HG02763 (cell line): ENCODE data around the gene AGBL3.
"Not testable (repeated sequence)": the region's sequence is repeated elsewhere in the genome, so short reads cannot be mapped to it uniquely, and the experiment has no call there.

Source experiments
- ATAC-seq: cut with Tn5 transposase; IDR thresholded peaks from one replicate; pipeline ENCODE4 v1.9.1; 2021; ENCODE audit warnings: mild to moderate bottlenecking, moderate library complexity; ENCODE audit not compliant: unreplicated experiment

AGBL3 gene

DNA sequence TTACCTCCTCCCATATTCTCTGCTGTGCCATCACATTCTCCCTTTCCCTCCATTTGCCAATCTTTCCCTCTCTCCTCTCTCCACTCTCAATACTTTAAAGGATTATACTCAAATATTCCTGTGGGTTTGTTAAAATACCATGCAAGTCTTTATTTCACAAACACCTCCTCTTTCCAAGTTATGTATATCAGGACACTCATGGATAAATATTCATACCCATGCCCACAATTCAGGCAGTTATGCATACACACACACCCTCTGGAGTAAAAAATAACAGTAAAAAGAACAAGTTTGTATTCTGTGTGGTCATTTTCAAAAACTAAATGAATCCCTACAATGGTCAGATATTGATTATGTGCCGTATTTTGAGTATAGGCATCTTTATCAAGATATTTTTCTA, 88.2 kb downstream of the AGBL3 start:
- no peak for ATAC-seq

DNA sequence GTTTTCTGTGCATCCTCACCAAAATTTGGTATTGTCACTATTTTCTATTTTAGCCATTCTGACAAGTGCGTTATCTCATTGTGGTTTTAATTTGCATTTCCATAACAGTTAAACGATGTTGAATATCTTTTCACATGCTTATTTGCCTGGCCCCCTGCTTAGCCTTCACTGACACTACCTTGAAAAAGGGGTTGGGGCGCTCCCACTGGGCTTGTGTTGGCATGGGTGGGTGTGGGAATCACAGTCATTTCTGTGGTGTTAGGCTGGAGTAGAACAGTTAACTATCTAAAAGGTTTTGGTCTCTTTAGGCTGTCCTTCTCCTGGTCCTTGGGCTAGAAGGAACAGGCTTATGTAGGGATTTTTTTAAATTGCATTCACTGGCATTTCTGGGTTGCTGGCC, 89.4 kb downstream of the AGBL3 start:
- no peak for ATAC-seq

DNA sequence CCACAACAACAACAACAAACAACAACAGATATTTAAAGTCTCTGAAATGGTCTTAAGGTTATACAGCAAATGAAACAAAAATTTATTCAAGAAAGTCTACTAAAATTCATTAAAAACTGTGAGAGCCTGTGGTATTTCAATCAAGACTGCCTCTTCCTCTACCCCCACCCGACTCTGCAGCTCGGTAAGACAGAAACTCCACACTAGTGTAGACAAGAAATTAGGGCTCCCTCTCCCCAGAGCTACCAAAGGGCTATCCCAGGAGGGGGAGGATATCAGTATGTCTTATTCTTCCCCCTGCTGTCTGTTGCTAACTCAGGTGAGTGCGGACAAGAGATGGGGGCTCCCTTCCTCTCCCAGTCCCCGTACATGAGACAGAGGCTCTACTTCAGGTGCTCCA, 90.6 kb downstream of the AGBL3 start:
- ATAC-seq, result no peak

DNA sequence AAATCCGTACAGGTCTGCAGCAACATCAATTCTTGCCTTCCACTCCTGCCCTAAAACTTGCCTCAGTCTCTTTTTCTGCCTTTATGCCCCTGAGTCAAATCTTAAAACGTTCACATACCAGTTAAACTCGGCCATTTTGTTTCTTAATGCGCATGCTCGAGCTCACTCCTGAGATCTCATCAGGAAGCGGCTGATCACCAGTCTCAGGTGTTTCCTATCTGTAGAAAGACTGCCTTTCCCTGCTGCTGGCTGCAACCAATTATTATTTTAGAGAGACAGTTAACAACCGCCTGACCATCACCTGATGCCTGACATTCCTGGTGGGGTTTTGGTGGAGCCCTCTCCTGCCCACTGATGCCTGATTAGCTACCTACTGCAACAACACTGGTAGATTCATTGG, 91.3 kb downstream of the AGBL3 start:
- ATAC-seq, result no peak

DNA sequence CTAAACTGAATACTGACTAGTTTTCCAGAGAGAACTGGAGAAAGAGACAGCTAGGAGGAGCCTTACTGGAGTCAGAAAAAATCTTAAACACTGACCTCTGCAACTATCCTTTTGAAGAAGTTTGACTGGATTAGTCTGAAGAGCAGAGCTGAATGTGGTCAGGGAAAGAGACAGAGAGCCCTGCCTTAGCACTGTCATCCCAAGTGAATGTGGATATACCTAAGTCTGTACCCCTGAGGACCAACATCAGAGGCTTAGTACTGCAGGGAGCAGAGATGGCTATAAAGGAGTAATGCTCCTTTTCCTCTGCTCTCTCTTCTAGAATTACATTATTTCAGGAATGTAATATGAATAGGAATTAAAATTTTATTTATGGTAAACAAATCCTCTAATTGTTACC, 91.7 kb downstream of the AGBL3 start:
- no peak for ATAC-seq

DNA sequence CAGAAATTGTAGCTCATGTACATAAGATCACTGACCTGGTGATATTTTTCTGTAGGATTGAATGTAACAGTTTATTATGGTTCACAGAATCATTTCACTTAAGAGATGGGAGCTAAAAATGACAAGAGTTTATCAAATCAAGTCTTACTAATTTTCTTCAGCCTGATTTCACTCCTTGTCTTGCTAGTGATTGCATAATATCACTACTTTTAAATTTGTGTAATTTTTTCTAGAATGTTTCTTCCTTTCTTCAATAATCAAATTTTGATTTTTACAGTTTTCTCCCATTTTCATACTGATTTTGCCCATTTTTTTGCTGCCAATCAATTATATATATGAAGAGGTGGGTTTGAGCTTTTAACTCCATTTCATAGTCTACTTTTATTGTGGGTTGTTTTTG, 92.8 kb downstream of the AGBL3 start:
- no peak for ATAC-seq

DNA sequence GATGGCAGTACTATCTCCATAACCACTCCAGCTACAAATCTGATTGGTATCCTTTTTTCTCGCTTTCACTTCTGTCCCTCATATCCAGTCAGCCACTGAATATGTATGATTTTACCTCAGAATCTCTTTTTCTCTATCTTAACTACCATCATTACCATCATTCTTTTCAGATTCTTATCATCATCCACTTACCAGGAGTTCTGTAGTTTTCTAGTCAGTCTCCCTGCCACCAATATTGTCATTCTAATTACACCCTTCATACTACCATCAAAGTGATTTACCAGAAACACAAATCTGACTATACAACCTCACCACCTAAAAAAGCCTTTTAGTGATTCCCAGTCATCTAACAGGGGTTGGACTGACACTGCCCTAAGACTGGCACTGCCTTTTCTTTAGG, 96.7 kb downstream of the AGBL3 start:
- no peak for ATAC-seq

DNA sequence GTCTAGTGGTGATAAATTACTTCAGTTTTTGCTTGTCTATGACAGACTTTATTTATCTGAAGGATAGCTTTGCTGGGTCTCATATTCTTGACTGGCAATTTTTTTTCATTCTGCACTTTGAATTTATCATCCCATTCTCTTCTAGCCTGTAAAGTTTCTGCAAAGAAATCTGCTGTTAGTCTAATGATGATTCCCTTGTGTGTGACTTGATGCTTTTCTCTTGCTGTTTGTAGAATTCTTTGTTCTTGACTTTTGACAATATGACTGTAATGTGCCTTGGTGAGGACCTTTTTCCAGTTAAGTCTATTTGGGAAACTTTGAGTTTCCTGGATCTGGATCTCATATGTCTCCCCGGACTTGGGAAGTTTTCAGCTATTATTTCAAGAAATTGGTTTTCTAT, 102.3 kb downstream of the AGBL3 start:
- no peak for ATAC-seq

DNA sequence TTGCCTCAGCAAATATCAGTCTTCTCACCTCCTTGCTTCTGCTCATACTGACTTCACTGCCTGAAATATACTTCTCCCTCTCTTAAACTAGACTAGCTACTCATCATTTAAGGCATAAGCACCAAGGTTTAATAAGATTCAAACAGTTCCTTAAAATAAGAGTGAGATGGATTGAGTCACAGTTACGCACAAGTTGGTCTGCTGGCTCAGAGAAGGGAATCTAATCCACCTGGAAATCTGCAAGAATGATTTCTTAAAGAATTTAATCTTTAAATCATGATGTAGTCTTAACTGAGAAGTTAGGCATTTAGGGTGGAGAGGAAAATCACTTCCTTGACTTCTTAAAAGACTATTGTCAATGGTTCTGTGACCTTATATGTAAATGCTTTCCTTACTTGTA, 105.4 kb downstream of the AGBL3 start:
- no peak for ATAC-seq

DNA sequence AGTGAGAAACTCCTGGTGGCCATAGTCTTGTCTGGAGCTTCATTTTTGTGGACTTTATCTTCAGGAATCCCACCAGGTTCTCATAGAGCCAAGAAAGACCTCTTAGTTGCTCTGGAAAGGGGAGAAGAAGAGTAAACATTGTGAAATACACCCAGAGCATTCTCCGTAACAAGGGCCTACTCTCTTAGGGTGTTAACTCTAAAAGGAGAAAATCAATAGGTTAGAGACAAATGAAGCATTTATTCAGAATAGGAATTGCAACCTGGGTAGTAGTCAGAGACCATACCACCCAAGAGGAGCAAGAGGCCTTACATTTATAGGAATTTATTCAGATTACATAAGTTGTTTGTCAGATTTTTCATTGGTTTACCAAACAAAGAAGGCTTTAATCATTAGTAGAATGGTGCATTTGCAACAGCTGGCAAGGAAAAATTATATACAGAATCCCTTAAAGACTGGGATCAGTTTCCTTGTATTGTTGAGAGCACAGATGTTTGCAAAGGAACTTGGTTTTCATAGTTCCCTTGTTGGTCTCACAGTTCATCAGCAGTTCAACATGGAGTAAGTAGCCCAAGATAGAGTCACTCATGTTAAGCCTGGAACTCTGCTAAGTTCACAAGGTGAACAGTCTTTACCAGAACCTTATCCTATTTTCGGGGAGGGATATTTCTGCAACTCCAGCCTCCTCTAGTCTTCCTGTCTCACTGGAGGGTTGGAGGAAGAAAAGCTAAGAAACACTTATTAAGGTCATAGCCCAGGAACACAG, 108.3 kb downstream of the AGBL3 start:
- no peak for ATAC-seq

DNA sequence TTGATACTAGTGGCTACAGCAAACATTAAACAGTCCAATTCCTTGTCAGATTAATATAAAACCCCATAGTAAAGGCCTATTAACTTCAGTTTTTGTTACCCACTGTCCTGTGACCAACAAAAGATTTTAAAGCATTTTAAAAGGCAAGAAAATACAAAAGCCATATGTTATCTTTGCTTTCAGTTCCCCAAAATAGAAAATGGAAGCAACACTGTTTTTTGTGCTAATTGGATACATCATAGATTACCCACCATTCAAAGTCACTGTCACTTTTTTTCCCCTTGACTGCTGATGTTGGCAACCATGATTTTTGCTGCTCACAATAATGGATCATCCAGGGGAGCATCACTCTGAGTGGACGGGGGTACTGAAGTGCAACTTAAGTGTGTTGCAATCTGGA, 109.1 kb downstream of the AGBL3 start:
- no peak for ATAC-seq

DNA sequence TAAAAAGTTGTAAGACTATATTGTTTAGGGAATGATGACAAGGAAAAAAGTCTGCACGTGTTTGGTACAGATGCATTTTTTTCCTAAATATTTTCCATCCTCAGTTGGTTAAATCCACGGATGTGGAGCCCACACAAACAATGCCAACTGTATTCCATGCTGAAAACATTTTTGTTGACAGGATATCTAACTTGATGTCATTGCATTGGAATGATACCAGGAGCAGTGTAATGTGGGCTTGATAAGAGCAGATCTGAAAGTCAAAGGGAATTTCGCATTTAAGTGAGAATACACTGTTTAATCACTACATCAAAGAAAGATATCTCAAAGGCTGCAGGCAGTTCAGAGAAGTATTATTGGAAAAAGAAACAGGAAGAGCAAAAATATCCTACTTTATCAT, 112.1 kb downstream of the AGBL3 start:
- ATAC-seq, result no peak

DNA sequence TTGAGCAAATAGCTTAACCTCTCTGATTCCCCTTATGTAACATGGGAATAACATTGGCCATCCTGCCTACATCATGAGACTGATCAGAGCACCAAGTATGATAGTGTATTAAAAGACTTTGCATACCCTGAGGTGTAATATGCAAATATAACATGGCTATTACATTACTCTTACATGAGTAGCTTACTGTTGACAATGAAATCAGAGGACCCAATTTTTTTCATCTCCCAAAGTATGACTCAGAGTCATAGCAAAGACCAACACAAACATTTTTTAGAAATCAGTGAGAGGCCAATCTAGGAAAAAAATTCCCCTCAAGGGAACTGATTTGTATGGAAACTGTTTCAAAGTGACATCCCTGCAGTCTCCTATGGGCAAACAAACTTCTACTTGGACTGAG, 114.5 kb downstream of the AGBL3 start:
- no peak for ATAC-seq

DNA sequence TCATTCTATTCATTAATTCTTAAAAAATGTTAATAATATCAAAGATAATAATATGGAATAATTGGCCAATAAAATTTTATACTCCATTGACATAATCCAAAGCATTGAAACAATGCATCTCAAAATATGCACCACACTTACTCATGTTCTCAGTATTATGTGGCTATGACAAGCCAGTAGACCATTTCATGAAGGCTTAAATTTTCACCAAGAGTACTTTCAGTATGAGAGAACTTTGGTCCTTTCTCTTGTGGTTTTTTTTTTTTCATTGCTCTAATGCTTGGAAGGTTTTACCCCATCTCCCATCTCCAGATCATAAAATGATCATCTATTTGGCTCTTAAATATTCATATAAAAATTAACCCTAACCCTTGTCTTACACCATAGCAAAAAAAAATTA, 116.1 kb downstream of the AGBL3 start:
- peak; percentile 72 for ATAC-seq

DNA sequence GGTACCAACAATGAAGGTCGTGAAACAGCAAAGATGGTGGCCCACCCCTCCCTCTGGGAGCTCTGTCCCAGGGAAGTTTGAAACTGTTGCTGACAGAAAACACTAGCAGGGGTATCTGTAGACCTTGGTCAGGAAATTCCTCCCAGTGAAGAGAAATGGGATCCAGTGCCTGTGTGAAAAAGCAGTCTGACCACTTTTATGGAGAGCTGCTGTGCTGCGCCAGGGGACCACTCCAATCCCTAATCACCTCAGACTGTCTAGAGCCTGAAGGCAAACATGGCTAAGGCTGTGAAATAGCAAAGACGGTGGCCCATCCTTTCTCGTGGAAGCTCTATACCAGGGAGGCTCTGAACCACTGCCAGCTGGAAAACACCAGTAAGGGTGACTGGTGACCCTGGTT, 123.3 kb downstream of the AGBL3 start:
- ATAC-seq, result no peak

DNA sequence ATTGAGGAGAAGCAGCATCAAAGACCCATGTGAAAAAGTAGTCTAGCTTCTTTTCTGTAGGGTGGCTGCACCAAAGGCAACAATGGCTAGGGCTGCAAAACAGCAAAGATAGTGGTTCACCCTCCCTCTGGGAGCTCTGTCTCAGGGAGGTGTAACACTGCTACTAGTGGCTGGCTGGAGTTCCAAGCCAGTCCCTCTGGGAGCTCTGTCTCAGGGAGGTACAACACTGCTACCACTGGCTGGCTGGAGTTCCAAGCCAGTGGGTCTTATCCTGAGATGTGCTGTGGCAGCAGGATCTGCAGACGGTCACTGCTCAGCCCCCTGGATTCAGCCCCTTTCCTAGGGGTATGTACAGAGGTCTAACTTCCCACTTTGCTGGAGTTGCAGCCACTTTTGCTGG, 123.7 kb downstream of the AGBL3 start:
- no peak for ATAC-seq

DNA sequence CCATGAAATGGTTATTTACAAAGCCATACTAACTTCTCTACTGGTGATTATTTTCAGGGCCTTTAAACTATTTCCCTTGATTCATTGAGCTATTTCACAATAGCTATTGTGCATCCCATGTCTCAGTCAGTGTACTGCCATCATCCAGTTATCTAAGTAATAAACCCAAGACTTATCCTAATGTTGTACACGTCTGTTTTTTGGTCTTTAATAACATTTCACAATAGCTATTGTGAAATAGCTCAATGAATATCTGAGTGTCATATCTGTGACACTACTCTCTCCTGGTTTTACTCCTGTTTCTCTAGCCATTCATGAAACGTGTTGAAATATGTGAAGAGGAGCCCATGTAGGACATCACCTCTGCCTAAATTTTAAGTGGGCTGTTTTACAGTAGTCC, 125.1 kb downstream of the AGBL3 start:
- no peak for ATAC-seq

DNA sequence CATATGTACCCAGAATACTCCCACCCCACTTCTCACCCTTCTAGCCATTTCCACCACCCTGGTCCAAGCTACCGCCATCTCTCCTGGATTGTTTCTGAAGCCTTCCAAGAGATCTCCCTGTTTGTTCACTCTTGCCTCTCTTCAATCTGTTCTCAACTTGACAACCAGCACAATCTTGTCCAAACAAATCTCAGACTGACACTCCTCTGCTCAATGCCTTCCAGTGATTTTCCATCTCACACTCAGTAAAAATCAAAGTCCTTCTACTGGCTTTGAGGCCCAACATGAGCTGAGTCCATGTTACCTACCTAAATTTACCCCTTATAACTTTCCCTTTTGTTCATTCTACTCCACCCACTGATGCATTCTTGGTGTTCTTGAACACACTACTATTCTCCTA, 128.3 kb downstream of the AGBL3 start:
- no peak for ATAC-seq

DNA sequence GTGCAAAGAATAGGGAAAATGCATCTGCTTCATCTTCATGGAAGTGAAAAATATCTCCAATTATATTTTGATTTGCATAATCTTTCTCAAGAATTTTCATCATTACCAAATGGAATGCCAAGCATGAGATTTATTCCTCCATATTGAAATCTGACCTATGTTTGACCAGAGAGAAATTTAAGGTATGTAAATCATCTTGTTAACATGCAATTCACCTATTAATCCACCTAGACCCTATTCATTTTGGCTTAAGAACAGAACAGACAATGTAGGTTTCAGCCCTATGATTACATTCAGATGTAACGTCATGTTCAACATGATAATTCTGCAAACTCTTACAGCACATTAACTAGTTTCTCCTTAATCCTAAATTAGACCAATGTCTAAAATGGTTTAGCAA, 130.8 kb downstream of the AGBL3 start:
- ATAC-seq, result no peak

DNA sequence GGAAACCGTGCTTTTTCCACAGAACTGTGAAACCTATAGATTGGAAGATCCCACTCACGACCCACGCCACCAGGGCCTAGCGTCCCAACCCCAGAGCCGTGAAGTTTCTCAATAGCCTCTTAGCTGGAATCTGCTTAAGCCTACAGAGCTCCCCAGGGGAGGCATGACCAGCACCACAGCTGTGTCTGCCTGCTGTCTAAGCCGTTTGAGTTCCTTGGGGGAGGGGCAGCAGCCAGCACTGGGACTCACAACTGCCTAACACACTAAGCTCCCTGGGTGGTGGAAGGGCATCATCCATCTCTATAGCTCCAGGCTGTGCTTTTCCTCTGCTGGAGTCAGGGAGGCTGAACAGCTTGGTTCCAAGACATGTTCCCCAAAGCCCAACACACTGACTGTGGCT, 135.6 kb downstream of the AGBL3 start:
- ATAC-seq, result no peak

DNA sequence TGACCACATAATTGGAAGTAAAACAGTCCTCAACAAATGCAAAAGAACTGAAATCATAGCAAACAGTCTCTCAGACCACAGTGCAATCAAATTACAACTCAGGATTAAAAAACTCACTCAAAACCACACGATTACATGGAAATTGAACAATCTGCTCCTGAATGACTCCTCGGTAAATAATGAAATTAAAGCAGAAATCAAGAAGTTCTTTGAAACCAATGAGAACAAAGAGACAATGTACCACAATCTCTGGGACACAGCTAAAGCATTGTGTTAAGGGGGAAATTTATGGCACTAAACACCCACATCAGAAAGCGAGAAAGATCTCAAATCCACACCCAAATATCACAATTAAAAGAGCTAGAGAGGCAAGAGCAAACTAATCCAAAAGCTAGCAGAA, 138.3 kb downstream of the AGBL3 start:
- not testable (repeated sequence) for ATAC-seq

DNA sequence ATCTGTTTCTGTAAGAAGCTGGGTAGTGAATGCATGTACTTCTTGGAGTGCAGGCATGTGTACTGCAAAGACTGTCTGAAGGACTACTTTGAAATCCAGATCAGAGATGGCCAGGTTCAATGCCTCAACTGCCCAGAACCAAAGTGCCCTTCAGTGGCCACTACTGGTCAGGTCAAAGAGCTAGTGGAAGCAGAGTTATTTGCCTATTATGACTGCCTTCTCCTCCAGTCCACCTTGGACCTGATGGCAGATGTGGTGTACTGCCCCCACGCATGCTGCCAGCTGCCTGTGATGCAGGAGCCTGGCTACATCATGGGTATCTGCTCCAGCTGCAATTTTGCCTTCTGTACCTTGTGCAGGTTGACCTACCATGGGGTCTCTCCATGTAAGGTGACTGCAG, 142.6 kb downstream of the AGBL3 start:
- no peak for ATAC-seq

DNA sequence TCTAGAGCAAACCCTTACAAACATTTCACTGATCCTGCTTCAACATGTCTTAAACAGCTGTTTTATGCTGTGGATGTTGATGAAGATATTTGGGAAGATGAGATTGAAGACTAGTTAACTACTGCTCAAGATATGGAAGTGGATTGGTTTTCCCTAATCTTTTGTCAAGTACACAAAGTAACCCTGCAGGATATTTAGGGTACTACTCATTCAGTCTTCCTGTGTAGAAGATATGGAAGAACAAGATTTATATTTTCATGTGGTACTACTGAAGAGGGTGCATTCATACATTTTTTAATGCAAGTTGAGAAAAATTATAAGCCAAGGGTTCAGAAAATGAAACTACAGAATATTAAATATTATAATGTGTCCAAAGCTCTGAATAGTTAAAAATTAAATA, 143.3 kb downstream of the AGBL3 start:
- ATAC-seq, result no peak
